RWPE1 (cell line): ENCODE data around the gene PTPN20.

Experiments used
- CTCF ChIA-PET: fragments of 350-600 bp; sonication (Branson Sonifier 250); formaldehyde crosslinking; extraction: SDS; loops from one replicate; lab custom pipeline; 2021; lab: Yijun Ruan, JAX
- POLR2A ChIA-PET: fragments of 400-600 bp; formaldehyde crosslinking; extraction: SDS; loops from one replicate; lab custom pipeline; 2020; ENCODE audit warnings: antibody characterized with exemption; ENCODE audit not compliant: low non-redundant PET; lab: Yijun Ruan, JAX
- DNase-seq: peaks from one replicate; pipeline ENCODE4 v3.0.0; 2012; ENCODE audit warnings: low spot score
- H3K27ac ChIP-seq: fragments of 450-650 bp; 2 replicates; pipeline ENCODE4 v1.5.1; 2017
- TF ChIP-seq, protein P1 (sequence below): fragments of 450-650 bp; conservative IDR thresholded peaks from 2 replicates; pipeline ENCODE4 v1.5.1; 2017; ENCODE audit warnings: low read depth, mild to moderate bottlenecking

The PTPN20 gene

DNA sequence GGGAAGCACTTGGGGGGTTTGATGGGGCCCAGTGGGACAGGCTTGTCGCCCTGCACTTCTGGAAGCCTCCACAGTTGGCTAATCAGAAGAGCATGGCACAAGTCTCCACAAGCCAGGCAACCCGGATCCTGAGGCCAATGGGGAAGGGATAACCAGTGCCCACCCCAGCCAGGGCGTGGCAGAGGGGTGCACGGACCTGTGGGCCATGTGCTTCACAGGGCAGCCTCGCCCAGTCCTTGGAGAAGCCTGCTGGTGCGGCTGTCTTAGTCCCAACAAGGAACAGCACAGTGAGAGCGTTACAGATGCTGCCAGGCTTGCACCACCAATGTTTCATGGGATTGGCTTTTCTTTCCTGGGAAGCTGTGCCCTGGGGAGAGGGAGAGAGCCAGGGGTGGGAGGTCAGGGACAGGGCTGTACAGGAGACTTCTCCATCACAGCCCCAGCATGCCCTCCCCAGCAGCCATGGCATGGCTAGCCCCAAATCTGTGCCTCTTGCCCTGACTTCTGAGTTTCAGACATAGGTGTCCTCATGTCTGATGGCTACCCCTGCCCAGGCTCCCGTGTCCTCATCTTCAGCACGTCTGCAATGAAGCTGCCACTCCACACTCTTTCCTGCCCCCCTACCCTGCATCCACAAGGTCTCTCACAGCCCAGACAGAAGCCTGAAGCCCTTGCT, 116.0 kb downstream of the PTPN20 start:
- ChIA-PET CTCF (interaction anchor here (3.9 kb wide), 1 partner anchor 286 kb away, joined by 60 read pairs; no protein-coding TSS in a partner anchor), POLR2A (no interaction called here)
- H3K27ac ChIP-seq: no peak overlapping the region
- TF ChIP-seq, protein P1, sequence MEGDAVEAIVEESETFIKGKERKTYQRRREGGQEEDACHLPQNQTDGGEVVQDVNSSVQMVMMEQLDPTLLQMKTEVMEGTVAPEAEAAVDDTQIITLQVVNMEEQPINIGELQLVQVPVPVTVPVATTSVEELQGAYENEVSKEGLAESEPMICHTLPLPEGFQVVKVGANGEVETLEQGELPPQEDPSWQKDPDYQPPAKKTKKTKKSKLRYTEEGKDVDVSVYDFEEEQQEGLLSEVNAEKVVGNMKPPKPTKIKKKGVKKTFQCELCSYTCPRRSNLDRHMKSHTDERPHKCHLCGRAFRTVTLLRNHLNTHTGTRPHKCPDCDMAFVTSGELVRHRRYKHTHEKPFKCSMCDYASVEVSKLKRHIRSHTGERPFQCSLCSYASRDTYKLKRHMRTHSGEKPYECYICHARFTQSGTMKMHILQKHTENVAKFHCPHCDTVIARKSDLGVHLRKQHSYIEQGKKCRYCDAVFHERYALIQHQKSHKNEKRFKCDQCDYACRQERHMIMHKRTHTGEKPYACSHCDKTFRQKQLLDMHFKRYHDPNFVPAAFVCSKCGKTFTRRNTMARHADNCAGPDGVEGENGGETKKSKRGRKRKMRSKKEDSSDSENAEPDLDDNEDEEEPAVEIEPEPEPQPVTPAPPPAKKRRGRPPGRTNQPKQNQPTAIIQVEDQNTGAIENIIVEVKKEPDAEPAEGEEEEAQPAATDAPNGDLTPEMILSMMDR: no peak
- DNase-seq: no peak

DNA sequence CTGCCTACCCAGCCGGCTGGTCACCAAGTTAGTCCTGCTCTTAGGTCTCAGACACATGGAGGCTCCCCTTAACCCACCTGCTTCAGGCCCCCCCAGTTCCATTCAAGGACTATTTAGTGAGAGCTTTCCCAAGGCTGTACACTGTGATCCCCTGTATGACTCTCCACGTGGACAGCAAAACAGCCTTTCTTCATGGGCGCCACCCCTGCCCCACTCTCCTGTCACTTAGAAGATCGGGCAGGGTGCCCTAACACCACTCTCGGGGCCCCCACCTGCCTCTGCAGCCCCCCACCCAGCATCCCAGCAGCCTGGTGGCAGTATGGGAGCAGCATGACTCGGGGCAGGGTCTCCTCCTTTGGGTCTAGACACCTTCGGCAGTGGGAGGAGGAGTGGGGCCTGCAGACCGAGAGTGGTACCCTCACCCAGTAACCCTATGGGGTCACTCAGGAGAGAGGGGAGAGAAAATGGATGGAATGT, 116.6 kb downstream of the PTPN20 start:
- ChIA-PET CTCF (interaction anchor here (3.9 kb wide), 1 partner anchor 285 kb away, joined by 60 read pairs; no protein-coding TSS in a partner anchor), POLR2A (no interaction called here)
- no peak overlapping the region for H3K27ac ChIP-seq
- TF ChIP-seq, protein P1: no peak
- DNase-seq: no peak

DNA sequence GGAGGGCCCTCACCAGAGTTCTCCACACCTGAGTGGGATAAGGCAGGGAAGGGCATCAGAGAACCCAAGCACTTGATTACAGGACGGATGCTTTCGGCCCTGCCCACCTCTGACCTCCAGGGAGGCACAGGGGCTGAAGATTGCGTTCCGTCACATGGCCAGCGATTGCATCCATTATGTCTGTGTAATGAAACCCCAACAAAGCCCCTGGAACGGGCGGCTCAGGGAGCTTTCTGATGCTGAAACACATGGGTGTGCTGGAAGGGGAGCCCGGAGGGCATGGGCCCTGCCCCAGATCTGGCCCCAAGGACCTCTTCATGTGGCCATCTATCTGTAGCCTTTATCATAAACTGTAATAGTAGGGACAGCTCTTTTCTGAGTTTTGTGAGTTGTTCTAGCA, 117.2 kb downstream of the PTPN20 start:
- TF ChIP-seq, protein P1: no peak
- ChIA-PET CTCF (no interaction called here), POLR2A (no interaction called here)
- no peak overlapping the region for H3K27ac ChIP-seq
- no peak for DNase-seq

DNA sequence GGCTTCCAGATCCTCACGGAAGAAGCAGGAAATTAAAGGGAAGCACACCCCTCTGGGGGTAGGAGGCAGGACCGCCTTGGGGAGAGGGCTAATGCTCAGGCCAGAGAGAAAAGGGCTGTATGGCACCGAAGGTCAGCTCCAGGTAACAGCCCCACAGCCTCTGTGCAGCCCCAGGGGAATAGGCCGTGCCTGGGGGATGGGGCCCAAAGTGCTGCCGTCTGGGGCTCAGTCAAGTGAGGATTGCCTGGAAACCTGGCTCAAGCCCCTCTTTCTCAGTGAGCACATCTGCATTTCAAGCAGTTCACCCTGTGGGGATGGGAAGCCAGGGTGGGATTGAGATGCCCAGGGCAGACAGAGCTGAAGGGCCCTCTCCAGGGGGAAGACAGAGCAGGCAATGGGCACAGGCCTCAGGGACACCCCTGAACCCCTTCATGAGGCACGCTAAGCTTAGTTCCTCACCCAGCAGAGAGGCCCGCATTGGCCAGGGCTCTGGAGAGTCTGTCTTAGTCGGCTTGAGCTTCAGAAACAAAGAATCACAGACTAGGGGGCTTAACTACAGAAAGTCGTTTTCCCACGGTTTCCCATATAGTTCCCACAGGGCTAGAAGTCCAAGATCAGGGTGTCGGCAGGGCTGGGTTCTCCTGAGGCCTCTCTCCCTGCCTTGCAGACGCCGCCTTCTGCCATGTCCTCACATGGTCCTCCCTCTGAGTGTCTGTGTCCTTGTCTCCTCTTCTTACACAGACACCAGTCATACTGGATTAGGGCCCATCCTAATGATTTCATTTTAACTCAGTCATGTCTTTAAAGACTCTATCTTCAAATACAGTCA, 118.2 kb downstream of the PTPN20 start:
- H3K27ac ChIP-seq: no peak overlapping the region
- no peak for DNase-seq
- TF ChIP-seq, protein P1: no peak
- ChIA-PET POLR2A (no interaction called here), CTCF (interaction anchor here (0.8 kb wide), 1 partner anchor 283 kb away, joined by 3 read pairs; no protein-coding TSS in a partner anchor)

DNA sequence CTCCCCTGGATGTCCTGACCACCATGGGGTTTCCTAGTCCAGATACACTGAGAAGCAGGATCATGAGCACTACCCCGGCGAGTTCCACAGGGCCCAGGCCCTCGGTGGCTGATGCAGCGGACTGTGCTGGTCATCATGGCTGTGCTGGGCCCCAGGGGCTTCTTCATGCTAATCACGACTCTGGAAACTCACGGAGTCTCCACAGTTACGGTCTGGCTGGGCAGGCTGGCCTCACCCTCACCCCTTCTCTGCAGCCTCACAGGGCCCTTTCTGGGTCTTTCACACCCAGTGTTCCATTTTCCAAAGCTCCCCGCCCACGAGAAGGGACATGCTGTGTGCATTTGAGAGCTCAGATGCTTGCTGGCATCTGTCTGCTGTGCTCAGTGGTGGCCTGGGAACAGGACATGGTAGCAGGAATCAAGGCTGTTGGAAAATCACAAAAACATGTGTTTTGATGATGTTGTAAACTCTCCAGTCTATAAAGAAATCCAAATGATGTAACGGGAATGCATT, 119.0 kb downstream of the PTPN20 start:
- TF ChIP-seq, protein P1: no peak
- POLR2A ChIA-PET: no interaction called here
- CTCF ChIA-PET: no interaction called here
- H3K27ac ChIP-seq: no peak overlapping the region
- no peak for DNase-seq

DNA sequence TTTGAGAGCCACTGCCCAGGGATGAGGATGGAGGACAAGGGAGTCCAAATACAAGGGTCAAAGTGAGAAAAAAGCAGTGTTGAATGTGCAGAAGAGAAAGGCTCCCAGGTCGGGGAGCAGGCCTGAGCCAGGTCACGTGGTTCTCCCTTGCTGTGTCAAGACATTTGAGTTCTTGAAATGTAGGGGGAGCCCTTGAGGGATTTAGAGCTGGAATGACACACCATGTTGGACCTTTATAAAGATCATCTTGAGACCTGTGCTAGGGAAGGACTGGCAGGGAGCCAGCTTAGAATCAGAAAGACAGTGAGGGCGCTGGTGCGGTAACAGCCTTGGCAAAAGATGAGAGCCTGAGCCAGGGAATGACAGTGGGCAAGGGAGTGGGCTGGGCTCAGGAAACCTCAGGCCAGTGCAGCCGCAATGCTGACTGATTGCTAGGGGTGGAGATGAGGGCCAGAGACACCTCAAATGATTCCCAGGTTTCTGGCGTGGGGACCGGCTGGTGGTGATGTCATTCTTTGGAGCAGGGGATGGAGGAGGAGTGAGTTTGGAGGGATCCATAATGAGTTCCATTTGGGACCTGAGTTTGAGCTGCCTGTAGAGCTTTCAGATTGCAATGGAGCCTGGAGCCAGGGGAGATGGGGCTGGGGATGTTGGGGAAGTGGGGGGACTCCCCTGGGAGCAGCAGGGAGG, 120.1 kb downstream of the PTPN20 start:
- TF ChIP-seq, protein P1: no peak
- no peak for DNase-seq
- POLR2A ChIA-PET: no interaction called here
- CTCF ChIA-PET: no interaction called here
- no peak overlapping the region for H3K27ac ChIP-seq
